GM12875 (cell line): ENCODE results near the gene C1orf174.

Experiments used
- H3K4me3 ChIP-seq: one replicate; pipeline ENCODE4 v1.5.1; 2011; ENCODE audit warnings: low read depth, low read length, control low read depth
- CTCF ChIP-seq: IDR thresholded peaks from 2 replicates; pipeline ENCODE4 v1.5.1; 2011; ENCODE audit warnings: low read depth, mild to moderate bottlenecking, control low read depth, inconsistent platforms, low read length, moderate library complexity, borderline replicate concordance; ENCODE audit not compliant: insufficient read depth

The C1orf174 gene

GRCh38 chr1:3925256-3925655 is 25.2 kb upstream of the C1orf174 start:
- no peak for TF ChIP-seq CTCF
- no peak overlapping the region for H3K4me3 ChIP-seq

GRCh38 chr1:3924825-3925220 is 24.8 kb upstream of the C1orf174 start:
- no peak for TF ChIP-seq CTCF
- no peak overlapping the region for H3K4me3 ChIP-seq

- H3K4me3 ChIP-seq, result no peak overlapping the region
- TF ChIP-seq CTCF, result no peak
Measured at GRCh38 chr1:3924186-3924824, 24.2 kb upstream of the C1orf174 start.

- no peak for TF ChIP-seq CTCF
Measured at GRCh38 chr1:3923378-3924185, 23.5 kb upstream of the C1orf174 start.

GRCh38 chr1:3922851-3923250 is 22.8 kb upstream of the C1orf174 start:
- TF ChIP-seq CTCF, result no peak
- H3K4me3 ChIP-seq, result no peak overlapping the region

More at GRCh38 chr1:3923378-3924185, 23.5 kb upstream of the C1orf174 start:
- H3K4me3 ChIP-seq, result no peak overlapping the region

GRCh38 chr1:3922201-3922725 is 22.2 kb upstream of the C1orf174 start:
- no peak for TF ChIP-seq CTCF
- no peak overlapping the region for H3K4me3 ChIP-seq
